Head of caudate nucleus (tissue), 42 donors: ENCODE data around the gene HAPLN3.

Experiments used
- DNase-seq, 42 donors: peaks; one replicate each; pipeline versions ENCODE4 v3.0.0 to v3.0.0-alpha.2; 2020 to 2021; ENCODE audit warnings: mixed read lengths in 7 of 42
- intact Hi-C: fragments of 100-400 bp; cut with DNase I; formaldehyde crosslinking; loops from one replicate; pipeline ENCODE4 v1.15.0; 2022

The HAPLN3 gene

GRCh38 chr15:88913017-88913849 lies 17.9 kb upstream of the HAPLN3 start, which contains the start of gene MFGE8:
TSS of gene MFGE8 (minus strand) at chr15:88913379. CDS start at chr15:88913319, 60 bp downstream.
- peak in 41 of 42 donors; percentile 34 to 90 (median 72) for DNase-seq
- intact Hi-C loops, result no loop called here

- DNase-seq, result peak in 3 of 42 donors; percentile 9 to 33 (median 10)
- intact Hi-C loops, result no loop called here
These were observed 17.2 kb upstream of the HAPLN3 start for GRCh38 chr15:88912500-88912921.

- peak in 6 of 42 donors; percentile 16 to 63 (median 32) for DNase-seq
- intact Hi-C loops, result no loop called here
These were observed 16.4 kb upstream of the HAPLN3 start for GRCh38 chr15:88911766-88912118.

- no peak for DNase-seq
- intact Hi-C loops, result loop anchor here (5.0 kb wide), 2 partner anchors 42 to 107 kb away; no protein-coding TSS in a partner anchor
These were observed 14.8 kb upstream of the HAPLN3 start for GRCh38 chr15:88909956-88910831.

- intact Hi-C loops, result loop anchor here (5.0 kb wide), 2 partner anchors 43 to 108 kb away; no protein-coding TSS in a partner anchor
- no peak for DNase-seq
These were observed 13.6 kb upstream of the HAPLN3 start for GRCh38 chr15:88908697-88909621.

GRCh38 chr15:88908123-88908522 lies 12.8 kb upstream of the HAPLN3 start:
- no peak for DNase-seq
- intact Hi-C loops, result loop anchor here (5.0 kb wide), 2 partner anchors 44 to 109 kb away; no protein-coding TSS in a partner anchor

- DNase-seq, result no peak
- intact Hi-C loops, result loop anchor here (5.0 kb wide), 2 partner anchors 45 to 110 kb away; no protein-coding TSS in a partner anchor
These were observed 11.8 kb upstream of the HAPLN3 start for GRCh38 chr15:88907111-88907510.

GRCh38 chr15:88906551-88906950 lies 11.2 kb upstream of the HAPLN3 start:
- no peak for DNase-seq
- intact Hi-C loops, result loop anchor here (5.0 kb wide), 2 partner anchors 46 to 111 kb away; no protein-coding TSS in a partner anchor

GRCh38 chr15:88906130-88906529 lies 10.8 kb upstream of the HAPLN3 start:
- intact Hi-C loops, result loop anchor here (5.0 kb wide), 2 partner anchors 46 to 111 kb away; no protein-coding TSS in a partner anchor
- no peak for DNase-seq

GRCh38 chr15:88905576-88905975 lies 10.2 kb upstream of the HAPLN3 start:
- DNase-seq, result no peak
- intact Hi-C loops, result loop anchor here (5.0 kb wide), 2 partner anchors 47 to 112 kb away; no protein-coding TSS in a partner anchor

- DNase-seq, result peak; percentile 40 to 96 (median 89)
- intact Hi-C loops, result loop anchor here (5.0 kb wide), 2 partner anchors 48 to 113 kb away; no protein-coding TSS in a partner anchor
These were observed 9.4 kb upstream of the HAPLN3 start for GRCh38 chr15:88904624-88905327.

- intact Hi-C loops, result no loop called here
- DNase-seq, result no peak
These were observed 8.9 kb upstream of the HAPLN3 start for GRCh38 chr15:88904257-88904623.

- intact Hi-C loops, result no loop called here
- DNase-seq, result no peak
These were observed 7.5 kb upstream of the HAPLN3 start for GRCh38 chr15:88902846-88903245.

- no peak for DNase-seq
- intact Hi-C loops, result no loop called here
These were observed 7.0 kb upstream of the HAPLN3 start for GRCh38 chr15:88902221-88902835.

- DNase-seq, result no peak
These were observed 6.3 kb upstream of the HAPLN3 start for GRCh38 chr15:88901508-88902220.

GRCh38 chr15:88900982-88901418 lies 5.7 kb upstream of the HAPLN3 start:
- DNase-seq, result no peak

More at GRCh38 chr15:88901508-88902220, 6.3 kb upstream of the HAPLN3 start:
- intact Hi-C loops, result no loop called here

More at GRCh38 chr15:88900982-88901418, 5.7 kb upstream of the HAPLN3 start:
- intact Hi-C loops, result no loop called here
